Right lobe of liver (tissue), 4 donors: ENCODE data around the gene DRC1.

ENCODE experiments used
- CTCF ChIP-seq, 4 donors: fragments of 200-600 bp in 3 of 4; fragments of 450-650 bp in 1 of 4; IDR thresholded peaks; one replicate each; pipeline versions ENCODE4 v1.5.1 to v1.8.0; 2016 to 2022; ENCODE audit warnings: antibody characterized with exemption in 4 of 4, mild to moderate bottlenecking in 2 of 4
- POLR2A ChIP-seq: fragments of 450-650 bp; IDR thresholded peaks from one replicate; pipeline ENCODE4 v1.6.1; 2017; ENCODE audit warnings: antibody characterized with exemption, mild to moderate bottlenecking
- donor health status: DM: no; HTN: no; CAD: no.
- donor health status: DM: no; HTN: no; CAD: no.
- donor health status: DM: no; HTN: yes; CAD: no.

- no peak for TF ChIP-seq CTCF (IDR thresholded peaks at IDR 0.05)
- no peak for TF ChIP-seq POLR2A
Observed at GRCh38 chr2:26470601-26471260, 69.0 kb downstream of the DRC1 start.
